COR-L47 (cell line): ENCODE data around the gene FBXW8.

Experiments
- DNase-seq: peaks from one replicate; lab custom pipeline; 2025; lab: John Stamatoyannopoulos, UW

The FBXW8 gene, protein sequence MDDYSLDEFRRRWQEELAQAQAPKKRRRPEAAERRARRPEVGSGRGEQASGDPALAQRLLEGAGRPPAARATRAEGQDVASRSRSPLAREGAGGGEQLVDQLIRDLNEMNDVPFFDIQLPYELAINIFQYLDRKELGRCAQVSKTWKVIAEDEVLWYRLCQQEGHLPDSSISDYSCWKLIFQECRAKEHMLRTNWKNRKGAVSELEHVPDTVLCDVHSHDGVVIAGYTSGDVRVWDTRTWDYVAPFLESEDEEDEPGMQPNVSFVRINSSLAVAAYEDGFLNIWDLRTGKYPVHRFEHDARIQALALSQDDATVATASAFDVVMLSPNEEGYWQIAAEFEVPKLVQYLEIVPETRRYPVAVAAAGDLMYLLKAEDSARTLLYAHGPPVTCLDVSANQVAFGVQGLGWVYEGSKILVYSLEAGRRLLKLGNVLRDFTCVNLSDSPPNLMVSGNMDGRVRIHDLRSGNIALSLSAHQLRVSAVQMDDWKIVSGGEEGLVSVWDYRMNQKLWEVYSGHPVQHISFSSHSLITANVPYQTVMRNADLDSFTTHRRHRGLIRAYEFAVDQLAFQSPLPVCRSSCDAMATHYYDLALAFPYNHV

DNA sequence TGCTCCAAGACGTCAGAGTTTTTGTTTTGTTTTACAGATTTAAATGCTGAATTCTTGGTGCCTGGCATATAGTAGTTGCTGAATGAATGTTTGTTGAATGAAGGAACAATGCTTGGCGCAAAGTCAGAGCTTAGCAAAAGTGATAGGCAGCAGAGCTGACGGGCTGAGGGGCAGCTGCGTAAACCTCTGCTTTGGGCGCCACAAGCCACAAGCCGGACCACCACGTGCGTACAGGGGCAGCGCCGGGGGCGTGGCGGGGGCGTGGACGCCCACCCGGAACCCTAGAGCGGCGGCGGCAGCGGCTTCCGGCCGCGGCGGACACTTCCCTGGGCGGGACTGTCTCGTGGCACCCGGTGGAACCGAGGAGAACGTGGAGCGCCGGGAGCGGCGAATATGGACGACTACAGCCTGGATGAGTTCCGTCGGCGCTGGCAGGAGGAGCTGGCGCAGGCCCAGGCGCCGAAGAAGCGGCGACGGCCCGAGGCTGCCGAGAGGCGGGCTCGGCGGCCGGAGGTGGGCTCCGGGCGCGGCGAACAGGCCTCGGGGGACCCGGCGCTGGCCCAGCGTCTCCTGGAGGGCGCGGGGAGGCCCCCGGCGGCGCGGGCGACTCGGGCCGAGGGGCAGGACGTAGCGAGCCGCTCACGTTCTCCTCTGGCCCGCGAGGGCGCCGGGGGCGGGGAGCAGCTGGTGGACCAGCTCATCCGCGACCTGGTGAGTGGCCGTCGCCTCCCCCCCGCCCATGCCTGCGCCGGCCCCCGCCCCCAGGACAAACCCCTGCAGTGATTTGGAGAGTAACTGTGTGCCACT is at the start of gene FBXW8:
FBXW8 (plus strand) TSS at position 306 of the 807 bp plus-strand sequence; CDS start at position 394, 88 bp downstream.
- peak; percentile 67 for DNase-seq

DNA sequence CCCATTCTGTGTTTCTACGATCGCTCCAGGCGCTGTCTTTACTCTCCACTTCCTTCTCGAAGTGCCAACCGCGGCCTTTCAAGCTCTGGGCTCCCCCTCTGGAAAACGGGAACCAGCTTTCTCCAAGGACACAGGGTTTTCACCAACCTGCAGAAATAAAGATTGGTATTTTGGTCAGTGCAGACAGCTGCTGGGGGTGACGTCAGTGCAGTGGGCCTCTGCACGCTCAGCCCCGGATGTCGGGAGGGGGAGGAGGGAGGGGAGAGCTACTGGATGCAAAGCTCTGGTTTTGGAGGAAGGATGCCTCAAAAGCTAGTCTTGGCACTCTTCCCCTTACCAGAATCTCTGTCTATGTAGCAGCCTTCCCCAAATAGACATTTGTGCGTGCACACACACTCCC is 49.4 kb upstream of the FBXW8 start:
- no peak for DNase-seq

DNA sequence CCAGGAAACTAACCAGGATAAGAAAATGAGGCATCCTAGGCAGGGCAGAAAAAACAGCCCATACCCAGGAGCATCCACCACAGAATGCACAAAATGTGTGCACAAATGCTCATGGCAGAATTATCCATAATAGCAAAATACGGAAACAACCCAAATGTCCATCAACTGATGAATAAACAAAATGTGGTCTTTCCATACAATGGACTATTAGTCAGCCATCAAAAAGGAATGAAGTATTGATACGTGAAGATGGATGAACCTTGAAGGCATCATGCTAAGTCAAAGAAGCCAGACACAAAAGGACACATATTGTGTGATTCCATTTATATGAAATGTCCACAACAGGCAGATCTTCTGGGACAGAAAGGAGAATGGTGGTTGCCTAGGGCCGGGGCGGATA is 48.6 kb upstream of the FBXW8 start:
- no peak for DNase-seq

DNA sequence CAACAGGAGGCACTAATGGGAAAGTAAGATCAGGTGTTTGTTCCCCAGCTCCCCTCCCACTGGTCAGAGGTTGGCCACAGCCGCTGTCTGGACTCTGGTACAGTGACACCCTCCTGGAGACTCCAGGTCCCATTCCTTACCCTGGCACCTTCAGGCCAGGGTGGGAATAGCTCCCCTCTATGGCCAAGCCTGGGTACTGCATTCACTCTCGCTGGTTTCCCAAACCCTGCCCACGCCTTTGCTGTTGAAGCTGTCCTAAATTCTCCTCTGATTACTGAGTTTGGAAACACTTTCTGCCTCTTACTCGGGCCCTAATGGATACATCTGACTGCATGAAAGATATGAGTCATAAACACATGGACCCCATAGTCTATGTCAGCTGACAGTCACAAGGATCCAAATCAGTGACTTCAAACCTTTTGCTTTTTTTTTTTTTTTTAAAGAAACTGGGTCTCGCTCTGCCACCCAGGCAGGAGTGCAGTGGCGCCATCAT is 47.4 kb upstream of the FBXW8 start:
- DNase-seq, result no peak

DNA sequence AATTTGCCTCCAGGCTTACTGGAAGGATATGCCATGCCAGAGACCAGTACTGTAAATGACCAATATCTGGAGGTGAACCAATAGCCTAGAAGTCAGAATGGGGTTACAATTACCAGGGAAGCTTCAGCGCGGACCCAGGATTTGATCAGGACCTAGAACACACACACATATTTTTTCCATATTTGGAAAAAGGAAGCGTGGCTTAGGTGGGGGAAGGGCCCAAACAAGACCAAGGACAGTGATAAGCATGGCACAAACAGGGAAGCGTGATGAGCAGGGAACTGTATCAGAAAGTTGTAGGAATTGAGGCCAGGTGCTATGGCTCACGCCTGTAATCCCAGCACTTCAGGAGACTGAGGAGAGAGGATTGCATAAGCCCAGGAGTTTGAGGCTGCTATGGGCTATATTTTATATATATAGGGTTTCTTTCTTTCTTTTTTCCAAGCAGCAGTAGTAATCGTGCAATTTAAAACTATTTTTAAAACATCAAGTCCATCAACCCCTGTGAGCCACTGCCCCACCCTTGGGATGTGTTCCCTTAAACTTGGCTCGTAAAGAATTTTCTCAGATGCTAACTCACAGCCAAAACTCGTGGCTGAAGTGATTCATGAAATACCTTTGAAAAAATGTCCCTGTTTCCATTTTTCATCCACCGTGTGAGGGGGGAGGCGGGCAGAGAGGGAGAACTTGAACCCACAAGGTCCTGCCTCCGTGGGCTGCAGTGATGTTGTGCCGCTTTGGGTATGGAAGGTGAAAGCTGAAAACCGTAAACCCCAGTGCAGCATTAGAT is 46.2 kb upstream of the FBXW8 start:
- DNase-seq, result no peak

DNA sequence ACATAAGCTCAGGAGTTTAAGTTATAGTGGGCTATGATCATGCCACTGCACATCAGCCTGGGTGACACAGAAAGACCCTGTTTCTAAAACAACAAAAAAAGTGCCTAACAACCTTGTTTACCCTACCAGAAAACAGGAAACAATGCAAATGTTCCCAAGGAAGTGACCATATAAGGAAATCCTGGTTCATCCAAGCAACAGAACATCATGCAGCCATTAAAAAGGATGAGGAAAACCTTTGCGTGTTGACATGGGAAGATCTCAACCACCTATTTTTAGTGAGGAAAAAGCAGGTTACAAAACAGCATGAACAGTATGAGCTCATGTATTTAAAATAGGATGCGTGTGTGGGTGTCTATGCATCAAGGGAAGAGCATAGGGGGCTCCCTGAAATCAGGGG is 43.2 kb upstream of the FBXW8 start:
- no peak for DNase-seq

DNA sequence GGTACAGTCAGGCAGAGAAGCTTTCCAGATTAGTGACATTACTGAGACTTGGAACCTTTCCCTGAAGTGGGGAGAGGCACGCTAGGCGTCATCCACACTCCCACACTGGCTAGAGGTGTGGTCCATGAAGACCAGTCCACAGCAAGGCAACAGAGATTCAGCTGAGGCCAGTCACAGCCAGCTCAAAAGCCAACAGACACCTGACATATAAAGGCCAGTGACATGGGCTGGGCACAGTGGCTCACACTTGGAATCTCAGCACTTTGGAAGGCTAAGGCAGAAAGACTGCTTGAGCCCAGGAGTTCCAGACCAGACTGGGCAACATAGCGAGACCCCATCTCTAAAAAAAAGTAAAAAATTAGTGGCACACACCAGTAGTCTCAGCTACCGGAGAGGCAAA is 40.4 kb upstream of the FBXW8 start:
- DNase-seq, result no peak

DNA sequence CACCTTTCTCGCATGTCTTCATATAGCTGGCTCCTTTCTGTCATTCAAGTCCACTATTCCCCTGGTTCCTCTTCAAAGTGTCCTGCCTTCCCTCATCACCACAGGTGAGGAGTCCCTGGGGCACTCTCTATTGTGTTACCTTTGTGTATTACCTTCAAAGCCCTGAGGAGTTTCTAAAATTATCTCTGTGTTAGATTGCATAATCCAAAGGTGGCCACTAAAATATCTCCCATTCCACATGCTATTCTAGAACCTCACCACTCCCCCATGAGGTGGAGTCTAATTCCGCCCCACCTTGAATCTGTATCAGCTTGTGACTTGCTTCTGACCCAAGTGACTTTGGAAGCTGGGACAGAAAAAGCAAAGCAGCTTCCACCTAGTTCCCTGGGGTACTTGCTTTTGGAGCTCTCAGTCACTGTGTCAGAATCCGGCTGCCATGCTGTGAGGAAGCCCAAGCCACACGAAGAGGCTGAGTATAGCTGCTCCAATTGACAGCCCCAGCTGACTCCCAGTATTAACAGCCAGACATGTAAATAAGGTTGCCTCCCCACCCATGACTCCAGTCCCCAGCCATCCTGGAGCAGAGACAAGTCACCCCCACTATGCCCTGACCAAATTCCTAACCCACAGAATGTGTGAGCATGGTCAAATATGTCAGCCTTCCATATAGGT is 36.3 kb upstream of the FBXW8 start:
- no peak for DNase-seq

DNA sequence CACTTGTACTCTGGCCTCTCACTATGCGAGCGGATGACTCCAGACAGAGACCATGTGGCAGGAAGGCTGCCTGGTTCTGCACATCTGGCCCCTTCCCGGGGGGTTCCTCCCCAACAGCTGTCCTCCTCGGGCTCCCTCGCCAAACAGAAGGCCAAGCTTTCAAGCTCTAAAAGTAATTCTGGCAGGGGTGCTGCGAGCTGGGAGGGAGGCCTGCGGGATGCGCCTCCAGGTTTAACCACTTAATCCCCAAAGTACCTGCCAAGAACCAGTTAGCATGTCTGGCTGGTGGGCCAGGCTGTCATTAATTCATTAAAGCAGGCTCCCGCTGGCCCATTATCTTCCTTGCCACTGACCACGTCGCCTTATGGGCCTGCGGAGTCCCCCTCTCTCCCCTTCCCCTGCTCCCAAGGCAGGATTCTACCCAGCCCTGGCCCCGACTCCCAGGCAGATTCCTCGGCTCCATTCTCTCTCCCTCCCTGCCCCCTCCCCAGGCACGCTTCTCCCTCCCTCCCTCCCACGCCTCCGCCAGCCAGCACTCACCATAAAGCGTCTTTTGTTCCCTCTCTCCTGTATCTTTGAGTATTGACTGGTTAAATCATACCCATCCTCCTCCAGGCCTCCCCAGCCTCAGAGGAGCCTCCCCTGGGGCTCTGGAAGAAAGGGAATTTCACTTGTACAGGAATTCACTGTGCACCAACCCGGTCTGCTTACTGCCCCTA is 34.4 kb upstream of the FBXW8 start:
- DNase-seq, result no peak

DNA sequence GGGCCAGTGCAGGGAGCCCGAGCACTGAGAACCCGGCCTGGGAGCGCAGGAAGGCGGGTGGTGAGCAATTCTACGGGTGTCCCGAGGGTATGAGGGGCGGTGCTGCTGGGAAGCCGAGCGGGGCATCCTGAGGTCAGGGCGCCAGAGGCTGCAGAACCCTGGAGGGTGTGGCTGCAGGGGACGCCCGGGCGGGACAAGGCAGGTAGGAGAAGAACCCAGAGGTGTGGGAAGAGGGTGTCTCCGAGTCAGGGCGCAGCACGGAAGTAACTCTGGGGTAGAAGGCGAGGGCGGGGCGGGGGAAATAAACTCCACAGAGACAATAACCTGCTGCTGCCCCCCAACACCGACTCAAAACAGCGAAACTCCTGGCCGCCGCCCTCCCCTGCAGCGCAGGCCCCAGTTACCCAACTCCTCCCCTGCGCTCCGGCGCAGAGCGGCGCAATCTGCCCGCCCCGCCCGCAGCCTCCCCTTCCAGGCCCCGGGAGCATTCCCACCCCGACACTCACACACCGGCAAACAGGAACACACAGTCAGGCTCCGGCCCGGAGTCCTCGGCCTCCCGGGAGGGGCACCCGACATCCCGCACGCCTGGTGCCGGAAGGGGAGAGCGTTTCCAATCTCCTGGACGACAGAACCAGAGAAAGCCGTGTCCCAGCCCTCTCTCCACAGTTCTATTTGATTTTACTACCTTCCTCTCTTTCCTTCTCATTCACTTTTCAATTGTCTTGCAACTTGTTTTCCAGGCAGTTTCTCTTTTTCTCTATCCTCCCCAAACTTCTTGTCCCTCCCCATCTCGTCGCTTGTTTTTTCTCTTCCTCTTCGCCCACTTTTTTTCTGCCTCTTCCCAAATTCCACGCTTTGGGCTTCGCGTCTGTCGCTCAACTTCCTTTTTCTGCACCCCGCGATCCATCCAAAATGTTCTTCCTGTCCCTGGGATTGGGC is 31.9 kb upstream of the FBXW8 start:
- DNase-seq, result no peak

DNA sequence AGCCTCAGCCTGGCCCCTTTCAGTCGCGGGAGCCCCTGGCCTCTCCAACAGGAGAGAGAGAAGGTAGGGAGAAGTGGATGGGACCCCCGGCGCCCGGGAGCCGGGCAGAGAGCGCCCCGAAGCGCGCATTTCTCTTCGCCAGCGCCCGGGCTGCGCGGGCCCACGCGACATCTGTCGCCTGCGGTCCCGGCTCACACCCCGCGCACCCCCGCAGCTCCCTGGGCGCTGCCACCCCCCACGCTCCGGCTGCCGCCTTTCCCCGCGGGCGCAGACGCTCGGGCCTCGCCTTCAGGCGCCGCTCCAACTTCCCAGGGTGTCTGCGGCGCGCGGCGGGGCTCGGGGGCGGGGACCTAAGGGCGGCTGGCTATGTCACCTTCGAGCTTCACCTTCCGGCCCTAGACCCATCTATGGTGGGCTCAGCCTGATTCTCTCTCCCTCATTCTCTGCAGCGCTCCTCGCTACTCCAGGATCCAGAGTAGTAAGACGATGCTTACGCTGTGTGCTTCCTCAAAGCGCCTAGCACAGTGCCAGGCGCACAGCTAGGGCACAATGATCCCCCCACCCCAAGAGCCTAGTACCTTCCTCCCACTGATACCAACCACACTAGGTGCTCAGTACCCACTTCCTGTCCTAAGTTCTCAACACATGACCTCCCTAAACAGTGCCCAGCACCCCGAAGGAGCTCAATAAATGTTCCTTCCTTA is 31.1 kb upstream of the FBXW8 start:
- no peak for DNase-seq

DNA sequence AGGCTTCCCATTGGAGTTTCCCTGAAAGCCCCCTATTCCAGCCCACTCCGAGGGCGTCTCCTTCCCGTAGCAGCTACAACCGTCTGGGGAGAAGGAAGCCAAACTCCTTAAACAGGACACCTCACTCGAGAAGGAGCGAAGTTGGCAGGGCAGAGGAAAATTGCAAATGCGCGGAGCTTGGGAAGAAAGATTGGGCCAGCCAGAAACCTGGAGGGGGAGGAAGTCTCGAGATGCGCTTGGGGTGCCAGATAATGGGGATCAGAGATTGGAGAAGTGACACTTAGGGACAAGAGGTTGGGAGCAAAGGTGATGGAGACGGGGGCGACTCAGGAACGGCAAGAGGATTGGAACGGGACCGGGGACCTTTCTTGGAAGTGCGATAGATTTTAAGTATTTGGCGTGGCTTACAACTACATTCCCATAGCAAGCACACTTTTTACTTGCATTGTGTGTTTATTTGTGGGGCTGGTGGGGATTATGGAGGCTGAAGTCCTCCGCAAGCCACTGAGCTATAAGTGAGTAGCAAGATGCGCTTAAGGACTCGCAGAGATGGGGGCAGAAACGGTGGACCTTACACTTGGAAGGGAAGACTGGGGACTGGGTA is 30.4 kb upstream of the FBXW8 start:
- no peak for DNase-seq

DNA sequence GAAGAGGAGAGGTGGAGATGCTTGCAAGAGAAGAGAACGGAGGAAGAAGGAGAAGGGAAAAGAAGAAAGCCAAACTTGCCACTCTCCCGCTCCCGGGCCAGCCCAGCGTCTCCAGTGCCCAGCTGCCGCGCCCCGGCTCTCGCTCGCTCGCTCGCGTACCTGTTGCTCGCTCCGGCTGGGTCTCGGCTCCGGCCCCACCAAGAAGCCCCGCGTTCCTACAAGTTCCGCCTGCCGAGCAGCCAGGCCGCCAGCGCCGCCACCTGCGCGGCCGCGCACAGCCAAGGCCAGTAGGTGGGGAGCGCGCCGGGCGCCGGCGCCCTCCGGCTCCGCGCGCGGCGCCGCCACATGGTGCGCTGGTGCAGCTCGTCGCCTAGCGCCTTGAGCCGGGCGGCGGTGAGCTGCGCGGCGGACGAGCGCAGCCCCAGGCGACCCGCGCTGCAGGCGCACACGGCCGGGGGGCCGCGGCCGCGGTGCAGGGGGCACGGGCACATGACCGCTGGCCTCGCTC is 29.9 kb upstream of the FBXW8 start:
- peak; percentile 72 for DNase-seq

DNA sequence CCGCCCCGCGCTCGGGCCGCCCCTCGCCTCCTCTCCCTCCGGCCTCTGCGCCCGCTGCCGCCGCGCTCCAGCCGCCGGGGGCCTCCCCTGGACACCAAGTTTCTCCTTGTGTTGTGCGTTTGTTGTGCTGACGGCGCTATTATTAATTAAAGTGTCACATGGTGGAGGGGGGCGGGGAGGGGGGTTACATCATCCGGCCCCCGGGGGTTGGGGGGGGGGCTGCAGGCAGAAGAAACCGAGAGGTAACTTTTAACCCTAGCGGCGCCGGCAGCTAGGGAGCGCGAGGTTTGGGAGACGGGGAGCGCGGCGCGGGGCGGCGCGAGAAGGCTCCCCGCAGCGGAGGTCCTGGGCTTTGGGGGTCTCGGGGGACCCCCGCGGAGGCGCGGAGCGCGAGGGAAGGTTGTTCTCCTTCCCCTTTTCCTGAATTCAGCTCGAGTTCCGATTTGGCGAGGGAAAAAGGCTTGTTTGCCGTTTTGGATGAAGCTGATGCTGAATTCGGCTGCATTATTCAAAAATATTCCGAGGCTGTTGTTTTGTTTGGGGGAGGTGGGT is 29.3 kb upstream of the FBXW8 start, which contains the start of gene HRK:
HRK (minus strand) TSS at position 117 of the 552 bp plus-strand sequence. CDS start 134 bp downstream, outside the sequence.
- DNase-seq, result peak; percentile 65

DNA sequence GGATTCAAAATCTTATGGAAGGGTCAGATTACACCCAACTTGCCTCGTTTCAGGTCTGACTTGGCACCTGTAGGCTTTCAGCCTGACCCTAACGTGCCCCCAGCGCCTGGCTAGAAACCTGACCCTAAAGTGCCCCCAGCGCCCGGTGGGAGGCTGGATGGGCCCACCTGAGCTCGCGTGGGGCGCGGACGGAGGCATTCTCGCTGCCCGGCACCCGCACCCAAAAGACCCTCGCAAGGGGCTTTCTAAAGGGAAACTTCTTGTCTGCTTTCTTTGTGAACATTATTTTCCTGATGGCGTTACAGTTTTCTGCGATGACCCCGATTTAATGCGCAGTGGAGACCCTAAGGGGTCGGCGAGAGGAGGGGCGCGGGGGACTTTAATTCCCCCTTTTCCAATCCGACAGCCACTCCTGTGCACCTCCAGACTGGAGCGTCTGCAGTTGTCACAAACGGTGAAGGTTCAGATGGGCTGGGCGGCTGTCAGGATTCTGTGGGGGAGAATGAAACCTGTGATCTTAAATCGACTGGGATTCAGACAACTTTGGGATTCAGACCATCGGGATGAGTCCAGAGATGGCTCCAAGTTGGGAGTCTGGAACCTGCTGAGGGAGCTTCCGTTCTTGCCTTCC is 28.8 kb upstream of the FBXW8 start:
- DNase-seq, result no peak

DNA sequence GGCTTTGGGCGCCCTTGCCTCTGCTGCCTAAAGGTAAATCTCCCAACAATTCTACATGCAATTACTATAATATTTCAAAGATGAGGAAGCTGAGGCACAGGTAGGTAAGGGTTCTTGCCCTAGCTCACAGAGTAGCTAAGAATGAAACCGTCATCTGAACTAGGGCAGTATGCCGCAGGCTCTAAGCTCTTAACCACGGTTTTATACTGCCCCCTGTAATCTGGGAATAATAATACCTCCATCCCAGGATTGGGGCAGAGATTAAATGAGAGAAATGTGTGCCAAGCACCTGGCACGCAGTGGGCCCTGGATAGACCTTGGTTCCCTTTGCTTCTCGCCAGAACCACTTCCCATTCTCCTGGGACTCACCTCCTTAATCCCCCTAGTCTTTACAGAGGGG is 28.0 kb upstream of the FBXW8 start:
- peak; percentile 35 for DNase-seq

DNA sequence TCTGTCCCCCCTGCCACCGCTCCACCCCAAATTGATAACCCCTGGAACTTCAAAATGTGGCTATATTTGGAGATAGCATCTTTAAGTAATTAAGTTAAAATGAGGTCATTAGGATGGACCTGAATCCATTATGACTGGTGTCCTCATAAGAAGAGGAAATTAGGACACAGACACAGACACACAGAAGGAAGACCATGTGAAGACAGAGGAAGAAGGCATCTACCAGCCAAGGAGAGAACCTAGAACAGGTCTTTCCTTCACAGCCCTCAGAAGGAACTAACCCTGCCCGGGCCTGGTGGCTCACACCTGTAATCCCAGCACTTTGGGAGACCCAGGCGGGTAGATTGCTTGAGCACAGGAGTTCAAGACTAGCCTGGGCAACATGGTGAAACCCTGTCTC is 25.9 kb upstream of the FBXW8 start:
- no peak for DNase-seq
